GM23338 (cell line): ENCODE data around the gene TMEM117. TPM values are rescaled to one million over a fixed set of nuclear protein-coding genes. Genes with fewer than 3 reads are reported as not detected.

Experiments used
- ATAC-seq: fragments of 200-7000 bp; cut with Tn5 transposase; 3 replicates; pipeline ENCODE4 v1.9.1; 2020
- DNase-seq: peaks from one replicate; pipeline ENCODE4 v3.0.0-alpha.2; 2015; ENCODE audit warnings: low spot score
- H2AFZ ChIP-seq: fragments of 200-600 bp; sonication (generic); 2 replicates; pipeline ENCODE4 v1.8.0; 2016; ENCODE audit warnings: antibody characterized with exemption, mild to moderate bottlenecking, moderate library complexity
- H3F3A ChIP-seq: fragments of 200-600 bp; sonication (generic); replicated peaks from 2 replicates; pipeline ENCODE4 v1.8.0; 2017; ENCODE audit warnings: antibody characterized with exemption, mixed run types, low read depth
- H3K27ac ChIP-seq: fragments of 200-600 bp; sonication (generic); 2 replicates; pipeline ENCODE4 v1.6.1; 2016; ENCODE audit warnings: low read depth
- H3K27me3 ChIP-seq: fragments of 200-600 bp; sonication (generic); 2 replicates; pipeline ENCODE4 v1.8.0; 2016; ENCODE audit warnings: mild to moderate bottlenecking, mixed run types, moderate library complexity; ENCODE audit not compliant: insufficient read depth
- H3K36me3 ChIP-seq: fragments of 200-600 bp; sonication (generic); 2 replicates; pipeline ENCODE4 v1.8.0; 2016; ENCODE audit warnings: mild to moderate bottlenecking; ENCODE audit not compliant: insufficient read depth
- H3K4me1 ChIP-seq: fragments of 200-600 bp; sonication (generic); 2 replicates; pipeline ENCODE4 v1.8.0; 2016; ENCODE audit warnings: mild to moderate bottlenecking, moderate library complexity; ENCODE audit not compliant: insufficient read depth
- H3K4me2 ChIP-seq: fragments of 200-600 bp; sonication (generic); 2 replicates; pipeline ENCODE4 v1.7.1; 2017; ENCODE audit warnings: mixed run types
- H3K4me3 ChIP-seq: fragments of 200-600 bp; sonication (generic); 2 replicates; pipeline ENCODE4 v1.6.1; 2016; ENCODE audit warnings: mixed run types
- H3K79me2 ChIP-seq: fragments of 200-600 bp; sonication (generic); replicated peaks from 2 replicates; pipeline ENCODE4 v1.8.0; 2017; ENCODE audit warnings: mild to moderate bottlenecking; ENCODE audit not compliant: insufficient read depth
- H3K9me2 ChIP-seq: fragments of 200-600 bp; sonication (generic); 2 replicates; pipeline ENCODE4 v1.8.0; 2017; ENCODE audit not compliant: insufficient read depth
- H4K20me1 ChIP-seq: fragments of 200-600 bp; sonication (generic); replicated peaks from 2 replicates; pipeline ENCODE4 v1.8.0; 2017; ENCODE audit warnings: mild to moderate bottlenecking; ENCODE audit not compliant: insufficient read depth
- H3K27ac Mint-ChIP-seq: 2 replicates; pipeline ENCODE4 v1.8.0; 2020; ENCODE audit warnings: inconsistent platforms, mild to moderate bottlenecking, moderate library complexity, mixed read lengths
- H3K27me3 Mint-ChIP-seq: 3 replicates; pipeline ENCODE4 v1.8.0; 2022; ENCODE audit warnings: low read depth, mild to moderate bottlenecking, moderate library complexity, mixed read lengths, inconsistent platforms; ENCODE audit not compliant: insufficient read depth, poor library complexity
- H3K36me3 Mint-ChIP-seq: 3 replicates; pipeline ENCODE4 v1.8.0; 2021; ENCODE audit warnings: low read depth, mild to moderate bottlenecking, inconsistent platforms, moderate library complexity, mixed read lengths
- H3K4me1 Mint-ChIP-seq: 3 replicates; pipeline ENCODE4 v1.8.0; 2020; ENCODE audit warnings: mild to moderate bottlenecking, inconsistent platforms, mixed read lengths
- H3K4me3 Mint-ChIP-seq: 3 replicates; pipeline ENCODE4 v1.8.0; 2021; ENCODE audit warnings: moderate library complexity, mild to moderate bottlenecking, inconsistent platforms, mixed read lengths
- H3K9me3 Mint-ChIP-seq: 3 replicates; pipeline ENCODE4 v1.8.0; 2020; ENCODE audit warnings: moderate library complexity, mild to moderate bottlenecking, inconsistent platforms, mixed read lengths
- CREB1 ChIP-seq: fragments of 250-450 bp; sonication (Bioruptor Pico); IDR thresholded peaks from 2 replicates; pipeline ENCODE4 v1.5.0; 2020; ENCODE audit warnings: low read depth, mild to moderate bottlenecking, moderate library complexity
- CTCF ChIP-seq, 2 experiments: fragments of 200-600 bp in 1 of 2; sonication (generic) in 1 of 2; conservative IDR thresholded peaks; 2 replicates each; pipeline versions ENCODE4 v1.5.1 to v1.6.1; 2016 to 2017; ENCODE audit warnings: antibody characterized with exemption in 2 of 2, low read depth in 2 of 2, mild to moderate bottlenecking in 2 of 2, moderate library complexity in 1 of 2
- NANOG ChIP-seq: IDR thresholded peaks from 2 replicates; pipeline ENCODE4 v1.6.1; 2016; ENCODE audit warnings: antibody characterized with exemption, borderline replicate concordance
- REST ChIP-seq: IDR thresholded peaks from one replicate; pipeline ENCODE4 v1.6.1; 2018; ENCODE audit warnings: antibody characterized with exemption; ENCODE audit not compliant: unreplicated experiment
- ZNF462 ChIP-seq: fragments of 250-450 bp; sonication (Bioruptor Pico); IDR thresholded peaks from 2 replicates; pipeline ENCODE4 v1.5.0; 2020; ENCODE audit warnings: mild to moderate bottlenecking, moderate library complexity
- polyA plus RNA-seq: library from polyadenylated mRNA; unstranded; fragments of >200 nt; fragmentation: Nextera tagmentation; extraction: Ambion mirVana; gene quantifications from 2 replicates; pipeline ENCODE4 v1.2.1, GENCODE V29; 2016
- total RNA-seq: library from RNA; depleted of rRNA; stranded (reverse); fragments of >200 nt; shearing (Covaris generic); gene quantifications from 2 replicates; pipeline ENCODE4 v1.2.3, GENCODE V29; 2014

The TMEM117 gene
- total and polyA plus RNA-seq, 2 experiments from 2014 or later: 0.94 to 1.6 TPM

GRCh38 chr12:44287545-44287944 is 451.7 kb downstream of the TMEM117 start:
- H3K27me3 Mint-ChIP-seq: no peaks in the 10 kb centered on the region
- Histone ChIP-seq H3K4me1 (no peaks in the 10 kb centered on the region), H3F3A (no peaks in the 10 kb centered on the region), H3K9me2 (no peaks in the 10 kb centered on the region), H3K4me3 (no peak overlapping the region), H3K79me2 (no peaks in the 10 kb centered on the region), H2AFZ (no peak overlapping the region), H3K36me3 (no peaks in the 10 kb centered on the region), H3K27me3 (no peaks in the 10 kb centered on the region), H3K27ac (no peak overlapping the region), H4K20me1 (no peaks in the 10 kb centered on the region), H3K4me2 (no peak overlapping the region)
- DNase-seq (no peak), ATAC-seq (no peak)
- H3K4me1 Mint-ChIP-seq: no peaks in the 10 kb centered on the region
- no peaks in the 10 kb centered on the region for H3K9me3 Mint-ChIP-seq
- H3K27ac Mint-ChIP-seq: no peak overlapping the region
- H3K36me3 Mint-ChIP-seq: no peaks in the 10 kb centered on the region; the same call in 2 of the 3 replicates
- no peak overlapping the region for H3K4me3 Mint-ChIP-seq
- TF ChIP-seq REST (no peak), CTCF (conservative IDR thresholded peaks at IDR 0.05; ENCODE audit: low read depth in 2 of 2) (no peak), NANOG (no peak), CREB1 (no peak), ZNF462 (CRISPR knock-in tag) (no peak)
